IPS DF 19.7 (cell line): ENCODE measurements around the gene AKT1.

Experiments used
- DNase-seq: peaks from one replicate; pipeline ENCODE4 v3.0.0-alpha.2; 2013; ENCODE audit warnings: low read depth, low spot score

Gene AKT1

DNA sequence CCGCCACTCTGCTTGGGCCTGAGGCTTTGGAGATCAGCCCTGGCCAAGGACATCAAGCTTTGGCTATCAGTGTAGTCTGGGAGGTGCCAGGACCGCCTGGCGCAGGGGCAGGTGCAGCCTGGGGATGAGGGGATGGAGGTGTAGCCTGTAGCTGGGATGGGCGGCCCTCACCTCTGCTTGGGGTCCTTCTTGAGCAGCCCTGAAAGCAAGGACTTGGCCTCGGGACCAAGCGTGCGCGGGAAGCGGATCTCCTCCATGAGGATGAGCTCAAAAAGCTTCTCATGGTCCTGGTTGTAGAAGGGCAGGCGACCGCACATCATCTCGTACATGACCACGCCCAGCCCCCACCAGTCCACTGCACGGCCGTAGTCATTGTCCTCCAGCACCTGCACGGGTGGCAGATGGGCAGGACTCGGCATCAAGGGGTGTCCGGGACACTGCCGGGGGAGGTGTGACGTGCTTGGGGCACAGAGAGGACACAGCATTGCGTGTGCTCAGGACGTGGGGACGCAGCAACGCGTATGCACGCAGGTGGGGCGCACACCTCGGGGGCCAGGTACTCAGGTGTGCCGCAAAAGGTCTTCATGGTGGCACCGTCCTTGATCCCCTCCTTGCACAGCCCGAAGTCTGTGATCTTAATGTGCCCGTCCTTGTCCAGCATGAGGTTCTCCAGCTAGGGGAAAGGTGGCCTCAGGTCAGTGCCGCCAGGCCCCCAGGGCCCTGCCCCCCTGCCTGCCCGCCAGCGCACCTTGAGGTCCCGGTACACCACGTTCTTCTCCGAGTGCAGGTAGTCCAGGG is 22.6 kb downstream of the AKT1 start:
- DNase-seq = no peak

DNA sequence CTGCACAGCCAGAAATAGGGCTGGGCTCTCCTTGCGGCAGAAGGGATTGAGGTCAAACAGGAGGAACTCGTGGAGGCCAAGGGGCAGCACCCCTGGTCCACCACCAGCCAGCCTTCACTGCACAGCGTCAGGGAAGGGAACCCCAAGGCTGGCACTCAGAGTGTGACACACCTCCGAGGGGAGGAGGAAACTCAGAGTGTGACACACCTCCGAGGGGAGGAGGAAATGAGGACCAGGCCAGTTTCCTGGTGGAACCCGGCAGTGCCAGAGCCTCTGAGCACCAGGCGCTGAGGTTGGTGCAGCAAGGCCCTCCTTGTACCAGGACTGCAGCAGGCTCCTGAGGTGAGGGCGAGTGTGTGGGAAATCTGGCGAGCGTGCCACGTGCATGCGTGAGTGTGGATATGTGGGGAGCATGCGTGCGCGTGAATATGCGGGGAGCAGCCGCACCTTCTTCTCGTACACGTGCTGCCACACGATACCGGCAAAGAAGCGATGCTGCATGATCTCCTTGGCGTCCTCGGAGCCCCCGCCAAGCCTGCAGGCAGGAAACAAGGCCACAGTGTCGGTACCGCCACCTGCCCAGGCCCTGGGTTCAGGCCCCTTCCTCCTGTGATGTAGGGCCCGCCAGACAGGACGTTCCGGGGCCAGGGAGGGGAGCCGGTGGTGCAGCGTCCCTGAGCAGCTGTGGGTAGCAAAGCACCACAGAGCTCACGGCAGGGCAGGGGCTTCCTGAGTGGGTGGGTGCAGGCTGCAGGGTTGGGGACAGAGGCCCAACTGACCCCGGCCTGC is 23.4 kb downstream of the AKT1 start:
- no peak for DNase-seq

DNA sequence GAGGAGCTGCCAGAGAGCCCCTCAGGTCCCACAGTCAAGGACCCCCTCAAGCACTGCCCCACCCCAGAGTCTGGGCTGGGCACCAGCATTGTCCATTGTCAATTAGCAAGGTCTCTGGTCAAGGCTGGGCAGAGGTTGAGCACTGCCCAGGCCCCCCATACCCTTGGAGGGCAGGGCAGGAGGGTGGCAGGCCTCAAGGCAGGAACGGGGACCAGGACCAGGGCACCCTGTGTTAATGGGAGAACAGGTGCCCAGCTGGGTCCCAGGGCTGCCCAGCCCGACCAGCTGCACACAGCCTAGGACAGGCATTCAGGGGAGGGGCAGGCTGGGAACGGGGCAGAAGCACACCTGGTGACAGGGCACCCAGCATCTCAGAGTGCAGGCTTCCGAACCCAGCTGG is 24.2 kb downstream of the AKT1 start:
- DNase-seq = no peak

DNA sequence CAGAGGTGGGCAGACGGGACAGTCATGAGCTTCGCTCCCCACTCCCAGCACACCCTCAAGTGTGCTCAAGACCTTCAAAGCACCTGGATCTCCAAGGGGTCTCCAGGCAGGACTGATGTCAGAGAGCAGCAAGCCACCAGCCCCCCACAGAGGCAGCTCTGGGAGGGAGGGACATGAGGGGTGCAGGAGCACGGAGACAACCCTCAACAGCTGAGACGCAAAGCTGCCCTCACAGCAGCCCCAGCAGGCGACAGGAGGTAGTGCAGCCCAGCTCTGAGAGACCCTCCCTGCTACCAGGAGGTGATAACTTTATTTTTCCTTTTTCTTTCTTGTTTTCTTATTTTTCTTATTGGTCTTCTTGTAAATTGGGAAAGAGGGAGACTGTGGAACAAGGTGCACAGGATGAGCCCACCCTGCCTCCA is 24.7 kb downstream of the AKT1 start:
- DNase-seq = no peak

DNA sequence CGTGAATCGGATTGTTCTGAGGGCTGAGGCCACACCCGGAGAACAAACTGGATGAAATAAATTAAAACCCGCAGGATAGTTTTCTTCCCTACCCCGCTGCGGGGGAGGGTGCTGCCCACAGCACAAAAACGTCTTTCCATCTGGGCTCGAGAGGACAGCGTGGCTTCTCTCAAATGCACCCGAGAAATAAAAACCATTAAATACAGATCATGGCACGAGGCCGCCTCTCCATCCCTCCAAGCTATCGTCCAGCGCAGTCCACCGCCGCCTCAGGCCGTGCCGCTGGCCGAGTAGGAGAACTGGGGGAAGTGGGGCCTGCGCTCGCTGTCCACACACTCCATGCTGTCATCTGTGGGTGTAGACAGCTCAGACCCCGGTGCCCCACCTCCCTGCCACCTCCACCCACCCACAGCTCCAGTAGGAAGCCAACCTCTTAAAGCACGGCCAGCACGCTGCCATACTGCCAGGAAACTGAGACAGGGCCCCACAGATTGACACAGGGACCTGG is 25.4 kb downstream of the AKT1 start:
- no peak for DNase-seq

DNA sequence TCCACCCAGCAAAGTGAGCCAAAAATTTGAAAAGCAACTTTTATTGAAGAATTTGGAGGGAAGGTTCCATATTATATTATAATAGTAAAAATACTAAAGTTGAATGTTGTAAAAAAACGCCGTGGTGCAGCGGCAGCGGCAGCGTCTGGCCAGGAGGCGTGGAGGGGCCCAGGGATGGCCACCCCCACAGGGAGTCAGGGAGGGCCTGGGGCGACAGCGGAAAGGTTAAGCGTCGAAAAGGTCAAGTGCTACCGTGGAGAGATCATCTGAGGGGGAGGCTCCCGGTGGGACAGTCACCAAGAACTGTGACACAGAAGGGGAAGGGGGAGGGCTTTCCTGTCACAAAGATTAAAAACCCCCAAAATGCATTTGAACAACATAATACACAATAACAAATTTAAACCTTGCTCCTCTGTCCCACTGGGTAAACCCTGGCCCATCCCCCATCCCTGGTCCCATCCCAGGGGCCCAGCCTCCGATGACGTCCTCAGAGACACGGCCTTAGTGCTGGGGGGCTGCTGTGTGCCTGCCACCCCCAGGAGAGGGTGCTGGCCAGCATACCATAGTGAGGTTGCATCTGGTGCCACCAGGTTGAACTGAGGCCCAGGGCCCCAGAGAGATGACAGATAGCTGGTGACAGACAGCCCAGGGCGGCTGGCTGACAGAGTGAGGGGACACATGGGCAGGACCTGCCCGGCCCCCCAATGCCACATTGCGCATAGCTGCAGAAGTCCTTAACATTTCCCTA is 26.1 kb downstream of the AKT1 start:
- no peak for DNase-seq

DNA sequence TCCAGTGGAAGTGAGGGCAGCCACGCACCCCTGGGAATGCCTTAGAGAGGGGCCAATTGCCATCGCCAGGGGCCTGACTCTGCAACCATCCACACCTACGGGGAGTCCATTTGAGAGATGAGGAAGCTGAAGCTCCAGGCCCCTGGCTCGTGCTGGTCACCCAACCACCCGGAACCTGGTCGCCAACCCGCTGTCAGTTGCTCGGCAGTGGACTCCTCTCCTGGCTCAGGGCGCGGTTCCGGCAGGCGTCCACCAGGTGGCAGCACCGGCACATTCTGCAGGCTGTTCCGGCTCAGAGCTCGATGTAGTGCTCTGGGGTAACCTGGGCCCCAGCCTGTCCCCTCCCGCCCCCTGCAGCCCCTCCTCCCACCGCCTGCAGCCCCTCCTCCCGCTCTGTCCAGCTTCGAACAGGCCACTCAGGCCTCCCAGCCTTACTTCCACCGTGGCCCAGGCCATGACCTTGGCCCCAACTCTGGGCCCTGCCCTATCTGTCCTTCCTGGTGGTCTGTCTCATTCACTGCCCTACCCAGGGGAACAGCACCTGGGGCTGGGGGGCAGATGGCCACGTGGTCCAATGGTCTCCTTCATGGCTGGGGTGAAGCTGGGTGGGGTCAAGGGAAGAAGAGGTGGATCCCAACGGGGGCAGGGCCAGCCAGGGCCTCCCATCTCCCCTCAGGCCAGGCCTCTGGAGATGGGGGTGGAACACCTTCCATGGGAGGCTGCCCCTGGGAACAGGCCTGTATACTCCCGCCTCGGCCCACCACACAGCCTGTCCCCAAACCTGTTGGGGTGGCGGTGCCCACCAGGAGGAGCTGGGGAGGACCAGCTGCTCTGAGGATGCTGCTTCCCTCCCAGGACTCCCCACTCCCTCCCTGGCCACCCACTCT is 26.9 kb downstream of the AKT1 start:
- DNase-seq = peak; percentile 48

DNA sequence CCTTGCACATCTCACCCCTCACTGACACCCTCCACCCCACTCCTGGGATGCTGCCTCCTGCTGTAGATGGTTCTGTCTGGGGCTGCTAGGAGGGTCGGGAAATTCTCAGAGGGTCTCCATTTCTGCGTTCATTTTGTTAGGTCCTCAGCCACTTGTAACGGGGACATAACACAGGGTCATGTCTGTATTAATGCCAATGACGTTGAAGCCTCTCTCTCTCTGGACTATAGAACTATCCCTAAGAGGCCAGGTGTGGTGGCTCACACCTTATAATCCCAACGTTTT is 28.0 kb downstream of the AKT1 start:
- no peak for DNase-seq

DNA sequence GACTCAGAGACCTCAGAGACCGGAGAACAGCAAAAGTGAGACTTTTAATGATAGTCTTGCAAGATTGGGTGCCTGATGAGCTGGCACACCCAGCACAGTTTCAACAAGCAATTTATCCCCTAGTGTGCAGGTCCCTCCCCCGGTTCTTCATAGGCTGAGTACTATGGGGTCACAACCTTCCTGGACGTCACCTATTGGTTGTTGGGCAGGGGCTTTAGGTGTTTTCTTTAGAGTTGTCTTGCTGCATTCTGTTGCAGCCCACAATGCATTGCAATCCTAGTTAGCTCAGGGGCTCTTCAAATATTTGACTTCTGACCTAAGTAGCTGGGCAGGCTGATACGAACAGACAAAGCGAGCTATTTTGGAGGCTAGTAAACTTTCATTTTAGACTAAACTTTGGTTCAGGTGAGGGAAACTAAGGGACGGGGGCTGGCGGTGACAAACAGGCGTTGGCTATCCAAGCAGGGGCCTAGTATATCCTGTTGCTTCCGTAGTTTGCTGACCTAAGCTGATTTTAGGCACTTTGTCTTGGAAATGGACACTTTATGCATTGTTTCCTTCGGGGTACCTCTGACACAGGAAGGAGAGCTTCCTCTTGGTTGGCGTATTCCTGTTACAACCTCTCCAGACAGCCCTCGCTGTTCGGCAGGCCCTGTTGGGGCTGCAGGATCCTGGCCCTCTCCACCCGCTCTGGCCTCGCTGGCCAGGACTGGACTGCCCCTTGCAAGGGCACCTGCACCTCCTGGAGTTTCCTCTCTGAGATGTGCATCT is 28.5 kb downstream of the AKT1 start:
- no peak for DNase-seq

DNA sequence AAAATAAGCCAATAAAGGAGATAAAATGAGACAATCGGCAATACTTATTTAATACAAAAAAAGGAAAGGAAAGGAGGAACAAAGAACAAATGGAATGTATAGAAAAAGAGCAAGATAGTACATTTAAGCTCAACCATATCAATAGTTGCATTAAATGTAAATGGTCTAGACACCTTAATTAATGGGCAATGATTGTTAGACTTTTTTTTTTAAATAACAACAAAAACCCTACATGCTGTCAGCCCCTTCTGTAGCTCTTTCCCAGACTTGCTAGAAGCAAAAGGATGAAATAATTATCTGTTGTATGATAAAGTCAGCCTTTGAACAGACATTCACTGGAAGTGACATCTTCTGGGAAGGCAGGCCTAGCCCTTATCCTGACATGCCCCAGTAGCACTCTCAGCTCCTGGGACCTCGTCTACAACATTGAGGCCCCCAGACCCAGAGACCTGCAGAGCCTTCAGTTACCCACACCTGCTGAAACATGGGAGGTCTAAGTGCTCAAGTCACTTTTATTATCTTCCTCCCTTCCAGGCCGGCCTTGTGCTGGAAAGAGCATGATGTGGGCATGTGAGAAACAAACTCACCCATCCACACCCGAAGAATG is 29.2 kb downstream of the AKT1 start:
- no peak for DNase-seq

DNA sequence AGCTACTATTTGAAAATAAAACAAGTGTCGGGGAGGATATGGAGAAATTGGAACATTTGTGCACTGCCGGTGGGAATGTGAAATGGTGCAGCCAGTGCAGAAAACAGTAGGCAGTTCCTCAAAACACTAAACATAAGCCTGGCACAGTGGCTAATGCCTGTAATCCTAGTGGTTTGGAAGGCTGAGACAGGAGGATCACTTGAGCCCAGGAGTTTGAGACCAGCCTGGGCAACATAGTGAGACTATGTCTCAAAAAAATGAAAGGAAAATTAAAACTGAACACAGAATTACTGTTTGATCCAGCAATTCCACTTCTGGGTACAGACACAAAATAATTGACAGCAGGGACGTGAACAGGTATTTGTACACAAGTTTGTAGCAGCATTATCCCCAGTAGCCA is 30.0 kb downstream of the AKT1 start:
- no peak for DNase-seq

DNA sequence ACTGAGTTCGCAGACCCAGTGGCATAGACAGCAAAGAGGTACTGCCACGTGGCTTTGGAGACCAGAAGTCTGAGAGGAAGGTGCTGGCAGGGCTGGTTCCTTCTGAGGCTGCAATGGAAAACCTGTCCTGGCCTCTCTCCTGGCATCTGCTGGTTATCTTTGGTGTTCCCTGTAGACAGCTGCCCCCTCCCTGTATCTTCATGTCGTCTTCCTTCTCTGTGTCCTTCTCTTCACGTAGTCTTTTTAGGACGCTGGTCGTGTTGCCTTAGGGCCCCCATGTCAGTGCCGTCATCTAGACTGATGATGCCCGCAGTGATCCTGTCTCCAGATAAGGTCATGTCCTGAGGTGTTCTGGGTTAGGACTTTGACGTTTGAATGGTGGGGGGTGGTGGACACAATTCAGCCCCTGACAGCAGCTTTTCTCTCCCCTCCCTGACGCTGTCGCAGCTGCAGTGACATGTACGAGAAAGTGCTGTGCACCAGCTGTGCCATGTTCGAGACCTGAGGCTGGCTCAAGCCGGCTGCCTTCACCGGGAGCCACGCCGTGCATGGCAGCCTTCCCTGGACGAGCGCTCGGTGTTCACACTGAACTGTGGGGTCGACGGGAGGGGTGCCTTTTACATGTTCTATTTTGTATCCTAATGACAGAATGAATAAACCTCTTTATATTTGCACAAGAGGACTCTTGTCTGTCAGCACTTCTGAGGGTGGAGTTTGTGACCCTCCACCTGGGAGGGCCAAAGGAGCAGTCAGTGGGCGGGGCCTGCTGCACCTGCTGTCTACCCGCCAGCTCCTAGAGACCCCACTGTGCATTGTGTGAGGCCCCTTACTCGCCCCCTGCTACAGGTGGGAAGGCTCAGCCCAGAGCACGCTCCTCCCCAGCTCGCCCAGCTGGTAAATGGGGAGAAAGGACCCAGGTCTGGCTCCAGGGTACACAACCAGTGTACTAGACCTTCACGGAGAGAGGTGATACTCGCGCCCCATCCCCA is 36.3 kb downstream of the AKT1 start:
- no peak for DNase-seq

DNA sequence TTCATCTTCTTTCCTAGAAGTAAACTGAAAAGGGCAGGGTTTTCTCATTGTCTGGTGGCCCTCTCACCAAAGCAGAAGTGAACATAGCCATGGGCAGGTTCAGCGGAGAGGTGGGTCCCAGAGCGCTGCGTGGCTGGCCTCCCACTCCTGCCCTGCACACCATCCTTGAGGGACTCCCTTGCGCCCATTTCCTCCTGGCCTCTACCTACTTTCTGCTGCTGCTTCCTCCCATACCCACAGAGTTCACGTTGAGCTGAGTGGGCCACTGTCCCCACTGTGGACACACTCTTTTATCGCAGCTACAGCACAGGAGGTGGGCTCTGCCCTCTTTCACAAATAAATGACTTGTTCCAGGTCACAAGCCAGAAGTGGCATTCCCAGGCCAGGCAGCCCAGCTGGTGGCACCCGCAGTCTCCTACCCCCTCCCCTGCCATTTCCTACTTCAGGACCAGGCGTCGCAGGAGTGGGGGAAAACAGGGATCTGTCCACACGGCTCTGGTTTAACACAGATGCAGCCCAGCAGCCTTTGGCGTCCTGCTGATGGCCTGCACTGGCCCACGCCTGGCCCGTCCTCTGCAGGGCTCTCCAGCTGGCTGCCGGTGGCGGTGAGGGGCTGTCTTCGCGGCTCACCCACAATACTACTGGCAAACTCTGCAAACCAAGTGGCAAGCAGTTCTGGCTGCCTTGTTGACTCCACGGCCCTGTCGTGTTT is 37.7 kb downstream of the AKT1 start:
- no peak for DNase-seq

DNA sequence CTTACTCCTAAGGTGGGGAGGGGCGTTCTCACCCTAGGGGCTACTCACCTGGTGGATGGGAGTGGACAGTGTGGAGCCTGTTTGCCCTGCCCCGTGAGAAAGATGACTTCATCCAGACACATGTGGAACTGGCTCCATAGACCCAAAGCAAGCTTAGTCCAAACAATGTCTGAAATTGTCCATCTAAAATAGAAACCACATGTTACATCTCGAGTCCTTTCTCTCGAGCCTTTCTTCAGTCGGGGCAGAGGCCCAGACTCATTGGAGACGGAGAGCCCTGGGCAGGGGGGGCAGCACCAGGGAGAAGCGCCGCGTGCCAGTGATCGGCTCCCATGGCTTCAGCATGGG is 38.3 kb downstream of the AKT1 start:
- DNase-seq = no peak

DNA sequence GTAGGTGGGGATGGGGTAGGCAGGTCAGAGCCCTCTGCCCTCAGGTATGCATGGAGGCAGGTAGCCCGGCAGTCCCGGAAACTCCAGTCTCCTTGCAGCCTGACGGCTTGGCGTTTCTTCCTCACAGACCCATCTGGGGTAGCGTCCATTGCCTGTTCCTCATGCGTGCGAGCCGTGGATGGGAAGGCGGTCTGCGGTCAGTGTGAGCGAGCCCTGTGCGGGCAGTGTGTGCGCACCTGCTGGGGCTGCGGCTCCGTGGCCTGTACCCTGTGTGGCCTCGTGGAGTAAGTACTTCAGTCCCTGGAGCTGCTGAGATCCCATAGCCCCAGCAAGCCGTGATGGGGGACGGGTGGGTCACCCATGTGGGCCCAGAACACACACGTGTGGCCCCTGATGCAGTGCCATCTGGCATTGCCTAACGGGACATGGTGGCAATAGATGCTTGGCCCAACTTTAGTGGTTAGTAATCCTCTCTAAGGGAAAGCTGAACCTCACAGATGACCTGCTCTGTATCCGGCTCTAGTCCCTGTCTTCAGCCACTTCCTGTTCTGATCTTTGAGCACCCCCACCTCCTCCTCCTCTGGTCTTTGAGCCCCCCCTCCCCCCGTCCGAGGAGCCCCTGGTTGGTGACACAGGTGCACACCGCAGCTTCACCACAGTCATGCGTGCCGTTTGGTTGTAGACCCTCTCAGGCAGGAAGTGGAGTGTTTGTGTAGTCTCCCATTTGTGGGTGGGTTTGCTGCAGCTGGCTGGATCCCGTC is 38.9 kb downstream of the AKT1 start:
- no peak for DNase-seq

DNA sequence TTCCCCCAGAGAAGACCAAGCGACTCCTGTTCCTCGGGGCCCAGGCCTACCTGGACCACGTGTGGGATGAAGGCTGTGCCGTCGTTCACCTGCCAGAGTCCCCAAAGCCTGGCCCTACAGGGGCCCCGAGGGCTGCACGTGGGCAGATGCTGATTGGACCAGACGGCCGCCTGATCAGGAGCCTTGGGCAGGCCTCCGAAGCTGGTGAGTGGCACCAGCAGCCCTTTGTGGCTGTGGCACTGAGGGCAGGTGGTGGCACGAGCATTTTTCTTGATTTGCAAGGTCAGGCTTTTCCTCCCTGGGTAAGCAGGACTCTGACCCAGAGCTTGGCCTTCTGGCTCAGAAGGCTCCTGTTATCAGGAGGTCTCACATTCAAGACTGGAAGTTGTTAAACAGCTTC is 39.9 kb downstream of the AKT1 start:
- no peak for DNase-seq

DNA sequence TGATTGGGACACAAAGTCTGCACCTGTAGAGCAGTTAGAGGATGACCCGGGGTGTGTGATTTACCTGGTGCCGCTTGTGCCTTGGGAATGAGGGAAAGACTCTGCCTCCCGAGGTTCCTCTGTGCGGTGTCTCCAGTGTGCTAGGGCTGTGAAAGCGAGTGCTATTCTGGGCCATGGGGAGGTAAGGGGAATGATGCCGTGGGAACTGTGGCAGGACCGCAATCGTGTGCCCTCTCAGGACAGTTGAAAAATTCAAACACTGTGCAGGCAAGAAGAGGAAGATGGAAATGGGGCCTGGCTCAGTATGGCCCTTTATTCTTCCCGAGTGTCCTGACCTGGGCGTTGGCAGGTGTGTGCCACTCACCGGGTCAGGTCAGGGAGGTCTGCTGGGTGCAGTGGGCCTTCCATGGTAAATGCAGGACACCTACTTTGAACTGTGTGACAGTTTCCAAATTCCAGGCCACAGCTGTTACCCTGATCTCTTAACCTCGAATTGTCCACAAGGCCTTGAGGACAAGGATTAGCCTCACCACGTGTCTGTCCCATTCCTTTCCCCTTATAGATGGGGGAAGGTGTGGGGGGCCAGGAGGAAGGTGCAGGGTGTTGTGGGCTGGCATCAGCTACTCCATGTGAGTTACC is 41.2 kb downstream of the AKT1 start:
- no peak for DNase-seq
